ENCODE measurements around the gene DOCK11. TPM values are rescaled to one million over a fixed set of nuclear protein-coding genes. Genes with fewer than 3 reads are reported as not detected.
A peak's percentile ranks its signal among the peaks of the same experiment; 100 is the strongest.

Gene DOCK11
- total and polyA plus RNA-seq, 2 experiments from 2014 or later: 7.6 to 8.3 TPM

- TF ChIP-seq EZH2phosphoT487 (IDR thresholded peaks at IDR 0.05; ENCODE audit: low read depth, severe bottlenecking, unreplicated experiment): no peak
- TF ChIP-seq CTCF (IDR thresholded peaks at IDR 0.05; ENCODE audit: poor library complexity): no peak
- no peak for TF ChIP-seq EZH2 (IDR thresholded peaks at IDR 0.05; ENCODE audit: borderline replicate concordance)
- Histone ChIP-seq H3K4me1 (ENCODE audit: insufficient read depth) (peaks cover 4% of the 10 kb centered on the region), H3K27ac (no peak overlapping the region), H3K79me2 (no peaks in the 10 kb centered on the region), H3K9me3 (ENCODE audit: low read depth) (no peaks in the 10 kb centered on the region), H4K20me1 (ENCODE audit: insufficient read depth, poor library complexity, severe bottlenecking) (no peaks in the 10 kb centered on the region), H3K4me2 (peak overlapping the region; percentile 88), H3K27me3 (no peaks in the 10 kb centered on the region), H3K4me3 (no peak overlapping the region), H2AFZ (no peak overlapping the region), H3K36me3 (replicated peaks; ENCODE audit: insufficient read depth, low read depth) (no peaks in the 10 kb centered on the region), H3K9me2 (replicated peaks; ENCODE audit: insufficient read depth) (no peaks in the 10 kb centered on the region)
- DNase-seq (ENCODE audit: low spot score): no peak
- WGBS (ENCODE audit: low lambda C conversion rate, missing lambda C conversion rate): 49% methylated on average over 7 of the region's 7 CpGs
Observed at GRCh38 chrX:118497180-118497818, 1.7 kb downstream of the DOCK11 start.

GRCh38 chrX:118498351-118498750 lies 2.7 kb downstream of the DOCK11 start:
- 61% methylated on average over 3 of the region's 3 CpGs for WGBS (ENCODE audit: low lambda C conversion rate, missing lambda C conversion rate)
- no peak for TF ChIP-seq EZH2phosphoT487 (IDR thresholded peaks at IDR 0.05; ENCODE audit: low read depth, severe bottlenecking, unreplicated experiment)
- no peak for TF ChIP-seq EZH2 (IDR thresholded peaks at IDR 0.05; ENCODE audit: borderline replicate concordance)
- no peak for TF ChIP-seq CTCF (IDR thresholded peaks at IDR 0.05; ENCODE audit: poor library complexity)

GRCh38 chrX:118498755-118499154 lies 3.1 kb downstream of the DOCK11 start:
- no peak overlapping the region for H3K27ac ChIP-seq
- H3K79me2 ChIP-seq: no peaks in the 10 kb centered on the region
- no peaks in the 10 kb centered on the region for H3K27me3 ChIP-seq
- no peaks in the 10 kb centered on the region for H3K9me2 ChIP-seq (replicated peaks; ENCODE audit: insufficient read depth)
- no peaks in the 10 kb centered on the region for H4K20me1 ChIP-seq (ENCODE audit: insufficient read depth, poor library complexity, severe bottlenecking)
- H3K4me1 ChIP-seq (ENCODE audit: insufficient read depth): peaks cover 4% of the 10 kb centered on the region
- no peak for DNase-seq (ENCODE audit: low spot score)
- no peaks in the 10 kb centered on the region for H3K36me3 ChIP-seq (replicated peaks; ENCODE audit: insufficient read depth, low read depth)
- H3K4me3 ChIP-seq: no peak overlapping the region
- 78% methylated on average over 2 of the region's 2 CpGs for WGBS (ENCODE audit: low lambda C conversion rate, missing lambda C conversion rate)
- no peaks in the 10 kb centered on the region for H3K9me3 ChIP-seq (ENCODE audit: low read depth)
- H3K4me2 ChIP-seq: peak overlapping the region; percentile 69
- H2AFZ ChIP-seq: no peak overlapping the region
- TF ChIP-seq EZH2 (IDR thresholded peaks at IDR 0.05; ENCODE audit: borderline replicate concordance): no peak
- TF ChIP-seq CTCF (IDR thresholded peaks at IDR 0.05; ENCODE audit: poor library complexity): no peak
- no peak for TF ChIP-seq EZH2phosphoT487 (IDR thresholded peaks at IDR 0.05; ENCODE audit: low read depth, severe bottlenecking, unreplicated experiment)

More at GRCh38 chrX:118498351-118498750, 2.7 kb downstream of the DOCK11 start:
- Histone ChIP-seq H3K9me3 (ENCODE audit: low read depth) (no peaks in the 10 kb centered on the region), H3K36me3 (replicated peaks; ENCODE audit: insufficient read depth, low read depth) (no peaks in the 10 kb centered on the region), H3K27me3 (no peaks in the 10 kb centered on the region), H3K27ac (no peak overlapping the region), H2AFZ (no peak overlapping the region), H3K4me3 (no peak overlapping the region), H4K20me1 (ENCODE audit: insufficient read depth, poor library complexity, severe bottlenecking) (no peaks in the 10 kb centered on the region), H3K4me2 (peak overlapping the region; percentile 88), H3K79me2 (no peaks in the 10 kb centered on the region), H3K4me1 (ENCODE audit: insufficient read depth) (peaks cover 4% of the 10 kb centered on the region), H3K9me2 (replicated peaks; ENCODE audit: insufficient read depth) (no peaks in the 10 kb centered on the region)
- DNase-seq (ENCODE audit: low spot score): no peak

Data from hepatocyte (in vitro differentiated cells).